ENCODE results near the gene FZD10. TPM values are rescaled to one million over a fixed set of nuclear protein-coding genes. Genes with fewer than 3 reads are reported as not detected.

FZD10 gene
- total RNA-seq, 1 donor from 2014 or later: 0.99 TPM

- no peak for DNase-seq (ENCODE audit: low read depth in 2 of 2)
Observed at GRCh38 chr12:130154276-130155070, 7.8 kb upstream of the FZD10 start.

- DNase-seq (ENCODE audit: low read depth in 2 of 2): no peak
Observed at GRCh38 chr12:130155416-130156073, 6.7 kb upstream of the FZD10 start.

- DNase-seq (ENCODE audit: low read depth in 2 of 2): no peak
Observed at GRCh38 chr12:130156652-130157275, 5.5 kb upstream of the FZD10 start.

GRCh38 chr12:130157998-130158753 lies 4.1 kb upstream of the FZD10 start:
- no peak for DNase-seq (ENCODE audit: low read depth in 2 of 2)

- no peak for DNase-seq (ENCODE audit: low read depth in 2 of 2)
Observed at GRCh38 chr12:130158754-130159059, 3.6 kb upstream of the FZD10 start.

GRCh38 chr12:130160306-130160705 lies 2.0 kb upstream of the FZD10 start:
- DNase-seq (ENCODE audit: low read depth in 2 of 2): no peak

- DNase-seq (ENCODE audit: low read depth in 2 of 2): no peak
Observed at GRCh38 chr12:130160711-130161231, 1.5 kb upstream of the FZD10 start.

- no peak for DNase-seq (ENCODE audit: low read depth in 2 of 2)
Observed at GRCh38 chr12:130161261-130162243, 712 bp upstream of the FZD10 start.

- DNase-seq (ENCODE audit: low read depth in 2 of 2): peak in 1 of 2 donors; percentile 31
Observed at GRCh38 chr12:130162745-130163460, 639 bp downstream of the FZD10 start.

- DNase-seq (ENCODE audit: low read depth in 2 of 2): no peak
Observed at GRCh38 chr12:130163461-130164215, 1.4 kb downstream of the FZD10 start.

- DNase-seq (ENCODE audit: low read depth in 2 of 2): no peak
Observed at GRCh38 chr12:130164216-130164542, 1.9 kb downstream of the FZD10 start.

- no peak for DNase-seq (ENCODE audit: low read depth in 2 of 2)
Observed at GRCh38 chr12:130164936-130165335, 2.7 kb downstream of the FZD10 start.

GRCh38 chr12:130166306-130166705 lies 4.0 kb downstream of the FZD10 start:
- no peak for DNase-seq (ENCODE audit: low read depth in 2 of 2)

GRCh38 chr12:130167537-130167936 lies 5.3 kb downstream of the FZD10 start:
- no peak for DNase-seq (ENCODE audit: low read depth in 2 of 2)

- DNase-seq (ENCODE audit: low read depth in 2 of 2): no peak
Observed at GRCh38 chr12:130169256-130169655, 7.0 kb downstream of the FZD10 start.

- DNase-seq (ENCODE audit: low read depth in 2 of 2): no peak
Observed at GRCh38 chr12:130169924-130170323, 7.7 kb downstream of the FZD10 start.

GRCh38 chr12:130170611-130171010 lies 8.3 kb downstream of the FZD10 start:
- DNase-seq (ENCODE audit: low read depth in 2 of 2): no peak

GRCh38 chr12:130177635-130178242 lies 15.5 kb downstream of the FZD10 start:
- no peak for DNase-seq (ENCODE audit: low read depth in 2 of 2)

- DNase-seq (ENCODE audit: low read depth in 2 of 2): no peak
Observed at GRCh38 chr12:130178282-130178681, 16.0 kb downstream of the FZD10 start.

Measured in lung microvascular endothelial cell (primary cell).